Measurements from ENCODE around the gene TRAF1.

The TRAF1 gene

DNA sequence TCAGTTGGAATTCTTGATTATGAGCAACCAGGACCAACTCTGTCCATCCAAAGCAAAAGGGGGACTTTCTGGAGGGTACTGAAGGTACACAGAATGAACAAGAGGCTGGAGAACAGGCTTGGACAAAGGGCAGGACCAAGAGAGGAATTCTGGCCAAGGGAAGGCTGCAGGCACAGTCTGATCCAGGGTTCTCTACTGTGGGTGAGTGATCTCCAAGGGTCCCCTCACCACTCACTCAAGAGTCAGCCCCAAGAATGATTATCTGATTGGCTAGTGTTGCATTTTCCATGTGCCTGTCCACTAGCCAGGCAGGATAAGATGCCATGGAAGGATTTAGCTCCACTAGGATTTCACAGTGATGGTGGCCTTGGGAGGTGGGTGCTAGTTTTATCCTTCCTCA is 38.0 kb downstream of the TRAF1 start:
- TF ChIP-seq, protein P1, sequence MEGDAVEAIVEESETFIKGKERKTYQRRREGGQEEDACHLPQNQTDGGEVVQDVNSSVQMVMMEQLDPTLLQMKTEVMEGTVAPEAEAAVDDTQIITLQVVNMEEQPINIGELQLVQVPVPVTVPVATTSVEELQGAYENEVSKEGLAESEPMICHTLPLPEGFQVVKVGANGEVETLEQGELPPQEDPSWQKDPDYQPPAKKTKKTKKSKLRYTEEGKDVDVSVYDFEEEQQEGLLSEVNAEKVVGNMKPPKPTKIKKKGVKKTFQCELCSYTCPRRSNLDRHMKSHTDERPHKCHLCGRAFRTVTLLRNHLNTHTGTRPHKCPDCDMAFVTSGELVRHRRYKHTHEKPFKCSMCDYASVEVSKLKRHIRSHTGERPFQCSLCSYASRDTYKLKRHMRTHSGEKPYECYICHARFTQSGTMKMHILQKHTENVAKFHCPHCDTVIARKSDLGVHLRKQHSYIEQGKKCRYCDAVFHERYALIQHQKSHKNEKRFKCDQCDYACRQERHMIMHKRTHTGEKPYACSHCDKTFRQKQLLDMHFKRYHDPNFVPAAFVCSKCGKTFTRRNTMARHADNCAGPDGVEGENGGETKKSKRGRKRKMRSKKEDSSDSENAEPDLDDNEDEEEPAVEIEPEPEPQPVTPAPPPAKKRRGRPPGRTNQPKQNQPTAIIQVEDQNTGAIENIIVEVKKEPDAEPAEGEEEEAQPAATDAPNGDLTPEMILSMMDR (IDR thresholded peaks at IDR 0.05; ENCODE audit: extremely low read depth, missing control alignments) = no peak

DNA sequence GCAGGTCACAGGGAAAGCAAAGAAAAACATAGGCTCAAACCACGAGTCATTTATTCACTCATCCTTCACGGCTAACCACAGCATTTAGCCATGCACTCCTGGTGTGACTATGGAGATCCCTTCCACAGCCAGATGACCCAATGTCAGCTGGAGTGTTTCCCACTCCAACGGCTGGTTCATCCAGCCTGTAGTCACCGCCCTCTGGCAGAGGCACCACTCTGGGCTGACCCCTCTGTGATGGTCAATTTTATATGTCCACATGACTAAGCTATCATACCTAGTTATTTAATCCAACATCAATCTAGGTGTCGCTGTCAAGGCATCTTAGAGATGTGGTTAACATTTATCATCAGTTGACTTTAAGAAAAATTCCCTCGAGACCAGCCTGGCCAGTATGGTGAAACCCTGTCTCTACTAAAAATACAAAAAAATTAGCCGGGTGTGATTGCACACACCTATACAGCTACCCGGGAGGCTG is 40.1 kb downstream of the TRAF1 start:
- TF ChIP-seq, protein P1 (IDR thresholded peaks at IDR 0.05; ENCODE audit: extremely low read depth, missing control alignments) = no peak
- DNase-seq (ENCODE audit: low spot score) = no peak

More for the DNA sequence above, 38.0 kb downstream of the TRAF1 start:
- DNase-seq (ENCODE audit: low spot score) = no peak

DNA sequence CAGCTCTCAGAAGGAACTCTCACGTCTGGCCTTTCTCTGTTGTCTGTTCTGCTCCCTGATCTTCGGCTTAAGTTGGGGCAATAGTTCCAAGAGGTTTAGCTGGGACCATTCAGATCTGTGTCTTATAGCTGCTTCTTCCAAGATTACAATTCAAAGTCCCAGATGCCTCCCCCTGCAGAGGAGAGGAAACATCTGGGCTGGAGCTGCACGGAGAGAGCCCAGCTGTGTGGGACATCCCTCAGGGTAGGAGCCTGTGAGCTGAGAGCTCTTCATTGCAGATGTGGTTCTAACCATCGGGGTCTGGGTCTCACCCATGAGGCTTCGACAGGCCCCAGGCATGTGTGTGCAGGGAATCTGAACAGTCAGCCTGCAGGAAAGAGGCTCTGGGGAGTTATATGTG is 40.6 kb downstream of the TRAF1 start:
- TF ChIP-seq, protein P1 (IDR thresholded peaks at IDR 0.05; ENCODE audit: extremely low read depth, missing control alignments) = no peak
- no peak for DNase-seq (ENCODE audit: low spot score)

DNA sequence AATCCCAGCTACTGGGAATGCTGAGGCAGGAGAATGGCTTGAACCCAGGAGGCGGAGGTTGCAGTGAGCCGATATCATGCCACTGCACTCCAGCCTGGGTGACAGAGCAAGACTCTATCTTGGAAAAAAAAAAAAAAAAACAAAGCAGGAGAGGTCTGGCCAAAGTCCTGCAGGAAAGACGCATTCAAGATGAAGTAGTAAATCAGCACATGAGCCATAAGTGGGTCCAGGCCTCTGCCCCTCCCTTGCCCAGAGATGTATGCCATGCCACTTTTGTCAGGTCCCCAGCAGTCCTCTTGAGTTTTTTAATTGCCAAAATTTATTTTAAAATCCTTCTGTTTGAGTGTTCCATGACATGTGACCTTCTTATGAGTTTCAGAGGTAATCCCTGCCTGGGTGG is 41.1 kb downstream of the TRAF1 start:
- no peak for DNase-seq (ENCODE audit: low spot score)
- TF ChIP-seq, protein P1 (IDR thresholded peaks at IDR 0.05; ENCODE audit: extremely low read depth, missing control alignments) = no peak

DNA sequence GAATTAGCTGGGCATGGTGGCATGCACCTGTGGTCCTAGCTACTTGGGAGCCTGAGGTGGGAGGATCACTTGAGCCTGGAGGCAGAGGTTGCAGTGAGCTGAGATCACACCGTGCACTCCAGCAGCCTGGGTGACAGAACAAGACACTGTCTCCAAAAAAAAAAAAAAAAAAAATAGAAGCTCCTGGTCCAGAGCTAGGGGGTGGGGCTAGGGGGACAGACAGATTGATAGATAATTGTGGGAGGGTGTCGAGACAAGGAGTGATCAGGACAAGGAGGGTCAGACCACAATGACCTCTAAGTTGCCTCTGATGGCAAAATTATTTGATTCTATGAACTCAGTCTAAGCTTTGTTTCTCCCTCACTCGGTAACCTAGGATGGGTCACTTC is 43.0 kb downstream of the TRAF1 start:
- DNase-seq (ENCODE audit: low spot score) = no peak
- TF ChIP-seq, protein P1 (IDR thresholded peaks at IDR 0.05; ENCODE audit: extremely low read depth, missing control alignments) = no peak

DNA sequence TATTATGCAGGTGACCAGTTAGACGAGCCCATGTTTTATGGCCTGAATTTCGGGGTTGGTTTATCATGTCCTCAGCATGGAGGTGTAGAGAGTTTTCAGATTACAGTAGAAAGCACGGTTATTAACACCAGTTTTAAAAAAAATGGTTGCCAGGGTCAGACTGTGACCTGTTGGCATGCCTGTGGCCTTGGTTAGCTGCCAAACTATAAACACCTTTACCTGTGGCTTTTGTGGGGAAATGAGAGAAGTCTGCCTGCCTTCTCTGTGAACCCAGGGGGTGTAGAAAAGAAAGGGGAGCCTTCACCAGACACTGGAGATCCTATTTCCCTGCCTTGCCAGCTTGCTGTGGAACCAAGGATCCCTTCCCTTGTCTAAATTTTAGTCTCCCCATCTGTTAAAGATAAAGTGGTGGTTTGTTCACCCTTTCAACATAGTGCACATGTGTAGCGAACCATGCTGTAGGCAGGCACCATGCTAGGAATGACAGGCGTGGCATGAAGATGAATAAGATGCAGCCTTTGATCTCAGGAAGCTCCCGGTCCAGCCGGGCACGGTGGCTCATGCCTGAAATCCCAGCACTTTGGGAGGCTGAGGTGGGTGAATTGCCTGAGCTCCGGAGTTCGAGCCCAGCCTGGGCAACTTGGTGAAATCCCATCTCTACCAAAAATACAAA is 43.5 kb downstream of the TRAF1 start:
- DNase-seq (ENCODE audit: low spot score) = no peak
- TF ChIP-seq, protein P1 (IDR thresholded peaks at IDR 0.05; ENCODE audit: extremely low read depth, missing control alignments) = no peak

DNA sequence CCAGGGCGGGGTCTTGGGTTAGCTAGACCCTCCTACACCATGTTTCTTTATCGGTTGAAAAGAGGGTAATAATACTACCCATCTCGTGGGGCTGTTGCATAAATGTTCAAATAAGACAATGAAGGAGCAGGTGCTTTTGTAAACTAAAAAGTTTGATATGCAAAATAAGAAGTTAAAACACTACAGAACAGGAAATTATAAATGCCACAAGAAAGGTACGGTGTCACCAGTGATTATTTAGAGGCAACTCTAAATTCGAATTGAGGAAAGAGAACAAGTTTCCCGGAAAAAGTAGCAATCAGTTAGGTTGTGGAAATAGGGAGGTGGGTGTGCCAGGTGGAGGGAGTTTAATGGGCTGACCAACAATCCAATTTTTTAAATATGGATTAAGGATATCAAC is 47.1 kb downstream of the TRAF1 start:
- DNase-seq (ENCODE audit: low spot score) = no peak
- TF ChIP-seq, protein P1 (IDR thresholded peaks at IDR 0.05; ENCODE audit: extremely low read depth, missing control alignments) = no peak
